Activated naive CD8-positive, alpha-beta T cell treated with anti-CD3 and anti-CD28 coated beads, Interleukin-2, amount 50 U/mL, for 16 hours (primary cell): ENCODE measurements around the gene CD177.
"Not testable (repeated sequence)": the region's sequence is repeated elsewhere in the genome, so short reads cannot be mapped to it uniquely, and the experiment has no call there.

ENCODE experiments used
- DNase-seq: peaks from one replicate; pipeline ENCODE4 v3.0.0-alpha.2; 2020; ENCODE audit warnings: low read depth, low spot score

CD177 gene

GRCh38 chr19:43332058-43332922 lies 21.2 kb upstream of the CD177 start:
- DNase-seq: no peak

- not testable (repeated sequence) for DNase-seq
Measured at GRCh38 chr19:43336508-43336907, 17.0 kb upstream of the CD177 start.

GRCh38 chr19:43337737-43338136 lies 15.7 kb upstream of the CD177 start:
- no peak for DNase-seq

GRCh38 chr19:43338530-43338929 lies 15.0 kb upstream of the CD177 start:
- no peak for DNase-seq

GRCh38 chr19:43339243-43339930 lies 14.1 kb upstream of the CD177 start:
- not testable (repeated sequence) for DNase-seq

GRCh38 chr19:43340101-43340500 lies 13.4 kb upstream of the CD177 start:
- DNase-seq: not testable (repeated sequence)

- not testable (repeated sequence) for DNase-seq
Measured at GRCh38 chr19:43341098-43341497, 12.4 kb upstream of the CD177 start.

GRCh38 chr19:43342104-43342503 lies 11.4 kb upstream of the CD177 start:
- DNase-seq: not testable (repeated sequence)

- not testable (repeated sequence) for DNase-seq
Measured at GRCh38 chr19:43344347-43344925, 9.1 kb upstream of the CD177 start.

GRCh38 chr19:43349813-43350212 lies 3.7 kb upstream of the CD177 start:
- DNase-seq: not testable (repeated sequence)

- no peak for DNase-seq
Measured at GRCh38 chr19:43351998-43352746, 1.3 kb upstream of the CD177 start.

- DNase-seq: no peak
Measured at GRCh38 chr19:43354305-43354627, 780 bp downstream of the CD177 start.

GRCh38 chr19:43356749-43357148 lies 3.3 kb downstream of the CD177 start:
- not testable (repeated sequence) for DNase-seq

GRCh38 chr19:43362179-43362578 lies 8.7 kb downstream of the CD177 start:
- DNase-seq: no peak

GRCh38 chr19:43362745-43363144 lies 9.3 kb downstream of the CD177 start:
- no peak for DNase-seq

- DNase-seq: not testable (repeated sequence)
Measured at GRCh38 chr19:43365677-43366076, 12.2 kb downstream of the CD177 start.

- DNase-seq: no peak
Measured at GRCh38 chr19:43367822-43368221, 14.3 kb downstream of the CD177 start.

- not testable (repeated sequence) for DNase-seq
Measured at GRCh38 chr19:43368897-43369296, 15.4 kb downstream of the CD177 start.

GRCh38 chr19:43371909-43372308 lies 18.4 kb downstream of the CD177 start:
- no peak for DNase-seq

- DNase-seq: no peak
Measured at GRCh38 chr19:43372462-43372861, 19.0 kb downstream of the CD177 start.

- DNase-seq: not testable (repeated sequence)
Measured at GRCh38 chr19:43377624-43378023, 24.1 kb downstream of the CD177 start.

GRCh38 chr19:43380008-43380407 lies 26.5 kb downstream of the CD177 start:
- DNase-seq: no peak
